Cardiac muscle cell (in vitro differentiated cells and primary cell): Measurements from ENCODE around the gene TMEM132C. TPM values are rescaled to one million over a fixed set of nuclear protein-coding genes. Genes with fewer than 3 reads are reported as not detected.

Experiments
- DNase-seq, 2 donors: peaks; one replicate each; pipeline versions ENCODE4 v3.0.0 to v3.0.0-alpha.2; 2010 to 2017; ENCODE audit warnings: low read depth in 1 of 2, low spot score in 1 of 2
- H3K27ac ChIP-seq: fragments of 200-600 bp; sonication (generic); 2 replicates; pipeline ENCODE4 v1.5.1; 2016
- H3K27me3 ChIP-seq: fragments of 200-600 bp; sonication (generic); 2 replicates; pipeline ENCODE4 v1.6.0; 2016; ENCODE audit warnings: control low read depth
- H3K36me3 ChIP-seq: fragments of 200-600 bp; sonication (generic); 2 replicates; pipeline ENCODE4 v1.5.1; 2016; ENCODE audit warnings: control low read depth
- H3K4me1 ChIP-seq: fragments of 200-600 bp; sonication (generic); 2 replicates; pipeline ENCODE4 v1.8.1; 2017; ENCODE audit warnings: low read depth, mild to moderate bottlenecking, mixed run types
- H3K4me3 ChIP-seq: fragments of 200-600 bp; sonication (generic); 2 replicates; pipeline ENCODE4 v1.5.1; 2016; ENCODE audit warnings: mild to moderate bottlenecking
- H3K9me3 ChIP-seq: fragments of 200-600 bp; sonication (generic); 2 replicates; pipeline ENCODE4 v1.5.1; 2017; ENCODE audit warnings: low read depth, mild to moderate bottlenecking, control low read depth
- polyA plus RNA-seq: library from polyadenylated mRNA; unstranded; fragments of >200 nt; fragmentation: Nextera tagmentation; extraction: Ambion mirVana; gene quantifications from 2 replicates; pipeline ENCODE4 v1.2.1, GENCODE V29; 2016
- total RNA-seq: library from RNA; depleted of rRNA; stranded (reverse); fragments of >200 nt; gene quantifications from 2 replicates; pipeline ENCODE4 v1.2.3, GENCODE V29; 2016
- TF ChIP-seq, protein P1 (sequence below): IDR thresholded peaks from 2 replicates; pipeline ENCODE4 v1.5.1; 2012; ENCODE audit warnings: low read depth, mild to moderate bottlenecking, low read length

The TMEM132C gene
- total and polyA plus RNA-seq, 2 experiments from 2014 or later: 1.8 to 2.5 TPM

DNA sequence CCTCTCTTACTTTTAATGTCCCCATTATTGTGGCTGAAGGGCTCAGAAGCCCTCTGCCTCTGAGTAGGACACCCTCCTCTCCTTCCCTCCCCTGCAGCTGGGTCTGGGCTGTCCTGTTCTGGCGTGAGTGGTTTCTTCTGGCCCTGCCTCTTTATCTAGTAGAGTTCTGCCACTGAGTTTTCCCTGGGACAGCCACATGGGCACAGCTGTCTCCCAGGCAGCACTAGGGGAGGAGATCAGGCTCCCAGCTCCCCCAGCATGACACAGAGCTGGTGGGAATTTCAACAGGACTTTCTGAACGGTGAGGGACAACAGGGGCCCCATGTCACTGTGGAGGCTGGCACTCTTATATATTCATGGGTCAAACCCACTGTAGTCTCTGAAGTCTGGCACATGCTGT, 21.4 kb downstream of the TMEM132C start:
- Histone ChIP-seq H3K4me3 (no peak overlapping the region), H3K9me3 (no peaks in the 10 kb centered on the region)

DNA sequence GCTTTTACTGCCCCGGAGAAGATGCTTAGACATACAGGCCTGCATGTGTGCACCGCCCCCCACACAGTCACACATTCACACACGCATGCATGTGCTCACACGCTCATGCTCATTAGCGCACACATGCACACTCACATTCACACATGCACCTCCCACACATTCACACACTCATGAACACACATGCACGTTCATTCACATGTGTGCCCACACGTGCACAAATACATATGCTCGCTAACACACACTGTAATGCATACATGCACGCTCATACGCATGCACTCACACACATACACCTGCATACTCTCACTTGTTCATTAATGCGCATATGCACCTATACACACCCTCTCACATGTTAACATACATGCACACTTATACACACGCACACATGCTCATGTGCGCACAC, 21.9 kb downstream of the TMEM132C start:
- DNase-seq: no peak
- Histone ChIP-seq H3K27me3 (peaks cover 15% of the 10 kb centered on the region), H3K9me3 (no peaks in the 10 kb centered on the region), H3K4me3 (no peak overlapping the region), H3K4me1 (no peaks in the 10 kb centered on the region), H3K36me3 (no peaks in the 10 kb centered on the region), H3K27ac (no peak overlapping the region)
- TF ChIP-seq, protein P1, sequence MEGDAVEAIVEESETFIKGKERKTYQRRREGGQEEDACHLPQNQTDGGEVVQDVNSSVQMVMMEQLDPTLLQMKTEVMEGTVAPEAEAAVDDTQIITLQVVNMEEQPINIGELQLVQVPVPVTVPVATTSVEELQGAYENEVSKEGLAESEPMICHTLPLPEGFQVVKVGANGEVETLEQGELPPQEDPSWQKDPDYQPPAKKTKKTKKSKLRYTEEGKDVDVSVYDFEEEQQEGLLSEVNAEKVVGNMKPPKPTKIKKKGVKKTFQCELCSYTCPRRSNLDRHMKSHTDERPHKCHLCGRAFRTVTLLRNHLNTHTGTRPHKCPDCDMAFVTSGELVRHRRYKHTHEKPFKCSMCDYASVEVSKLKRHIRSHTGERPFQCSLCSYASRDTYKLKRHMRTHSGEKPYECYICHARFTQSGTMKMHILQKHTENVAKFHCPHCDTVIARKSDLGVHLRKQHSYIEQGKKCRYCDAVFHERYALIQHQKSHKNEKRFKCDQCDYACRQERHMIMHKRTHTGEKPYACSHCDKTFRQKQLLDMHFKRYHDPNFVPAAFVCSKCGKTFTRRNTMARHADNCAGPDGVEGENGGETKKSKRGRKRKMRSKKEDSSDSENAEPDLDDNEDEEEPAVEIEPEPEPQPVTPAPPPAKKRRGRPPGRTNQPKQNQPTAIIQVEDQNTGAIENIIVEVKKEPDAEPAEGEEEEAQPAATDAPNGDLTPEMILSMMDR: no peak

More for the DNA sequence above, 21.4 kb downstream of the TMEM132C start:
- no peaks in the 10 kb centered on the region for H3K4me1 ChIP-seq
- H3K27me3 ChIP-seq: peaks cover 15% of the 10 kb centered on the region
- TF ChIP-seq, protein P1: no peak
- H3K36me3 ChIP-seq: no peaks in the 10 kb centered on the region
- no peak for DNase-seq
- H3K27ac ChIP-seq: no peak overlapping the region

DNA sequence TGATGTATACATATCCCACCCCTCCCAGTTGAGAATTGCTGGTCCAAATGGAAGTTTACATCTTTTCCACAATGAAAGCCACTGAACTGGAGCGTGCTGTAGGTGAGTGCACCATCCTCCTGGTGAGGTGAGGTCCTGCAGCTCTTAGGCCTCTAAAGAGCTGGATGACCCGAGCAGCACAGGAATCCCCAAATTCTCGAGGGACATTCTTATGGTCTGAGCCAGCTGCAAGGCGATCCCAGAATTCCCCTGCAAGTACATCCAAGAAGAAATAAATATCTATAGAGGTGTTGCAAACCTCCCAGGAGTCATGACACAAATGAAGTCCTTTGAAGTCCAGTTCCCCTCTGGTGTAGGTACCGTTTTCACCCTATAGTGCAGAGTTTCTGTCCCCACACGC, 24.0 kb downstream of the TMEM132C start:
- peaks cover 15% of the 10 kb centered on the region for H3K27me3 ChIP-seq
- no peak overlapping the region for H3K4me3 ChIP-seq
- no peak overlapping the region for H3K27ac ChIP-seq
- TF ChIP-seq, protein P1: no peak
- DNase-seq: no peak
- no peaks in the 10 kb centered on the region for H3K36me3 ChIP-seq
- no peaks in the 10 kb centered on the region for H3K4me1 ChIP-seq
- H3K9me3 ChIP-seq: no peaks in the 10 kb centered on the region

DNA sequence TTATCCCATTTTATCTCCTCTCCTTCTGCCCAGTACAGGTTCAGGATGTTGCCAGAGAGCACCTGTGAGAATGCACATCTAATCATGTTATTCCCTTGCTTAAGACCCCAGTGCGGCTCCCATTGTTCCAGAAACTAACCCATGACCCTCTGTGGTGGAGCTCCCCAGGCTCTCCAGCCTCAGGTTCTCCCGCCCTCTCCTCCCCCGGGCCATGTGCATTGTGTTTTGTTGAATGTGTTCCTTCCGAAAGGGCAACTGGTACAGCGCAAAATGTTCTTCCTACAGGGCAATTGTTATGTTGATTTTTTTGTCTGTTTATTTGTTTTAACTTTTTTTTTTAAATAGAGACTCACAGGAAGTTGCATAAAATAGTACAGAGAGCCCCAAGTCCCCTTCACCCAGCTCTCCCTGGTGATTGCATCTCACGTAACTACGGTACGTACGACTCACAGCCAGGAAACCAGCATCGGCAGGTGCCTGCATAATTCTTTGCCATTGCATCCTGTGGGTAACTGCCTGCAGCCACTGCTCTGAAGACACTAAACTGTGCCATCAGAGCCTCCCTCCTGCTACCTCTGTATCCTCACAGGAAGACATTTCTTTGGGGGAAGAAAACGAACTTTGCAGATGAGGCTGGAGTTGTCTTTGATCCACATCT, 31.2 kb downstream of the TMEM132C start:
- DNase-seq: no peak
- peaks cover 32% of the 10 kb centered on the region for H3K27me3 ChIP-seq

DNA sequence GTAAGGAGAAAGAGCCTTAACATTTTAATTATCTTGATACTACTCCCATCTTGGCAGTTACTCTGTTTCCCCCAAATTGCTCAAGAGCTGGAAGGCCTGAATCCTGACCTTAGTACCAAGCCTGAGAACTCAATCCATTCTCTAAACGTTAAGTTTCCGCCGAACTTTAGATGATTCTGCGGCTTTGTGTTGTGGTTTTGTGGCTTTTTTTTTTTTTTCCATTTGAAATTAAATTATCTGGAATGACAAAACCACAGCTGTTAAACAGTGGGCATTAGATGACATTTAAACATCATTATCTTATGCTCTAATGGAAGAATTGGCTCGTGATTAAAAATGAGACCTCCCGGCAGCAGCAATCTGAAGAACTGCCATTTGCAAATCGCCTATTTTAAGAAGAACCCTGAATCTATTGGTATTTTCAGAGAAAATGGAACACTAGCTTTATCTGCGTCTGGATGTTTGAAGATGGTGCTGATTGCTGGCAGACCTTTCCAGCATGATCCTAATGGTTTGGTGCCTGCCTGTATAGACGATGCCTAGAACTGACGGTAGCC, 38.4 kb downstream of the TMEM132C start:
- TF ChIP-seq, protein P1: no peak
- no peaks in the 10 kb centered on the region for H3K9me3 ChIP-seq

More for the DNA sequence above, 31.2 kb downstream of the TMEM132C start:
- Histone ChIP-seq H3K27ac (no peak overlapping the region), H3K36me3 (no peaks in the 10 kb centered on the region), H3K4me1 (no peaks in the 10 kb centered on the region), H3K4me3 (no peak overlapping the region), H3K9me3 (no peaks in the 10 kb centered on the region)
- TF ChIP-seq, protein P1: no peak

More for the DNA sequence above, 38.4 kb downstream of the TMEM132C start:
- H3K4me3 ChIP-seq: no peak overlapping the region
- no peak overlapping the region for H3K27ac ChIP-seq
- DNase-seq: no peak
- no peaks in the 10 kb centered on the region for H3K4me1 ChIP-seq
- no peaks in the 10 kb centered on the region for H3K36me3 ChIP-seq
- H3K27me3 ChIP-seq: no peaks in the 10 kb centered on the region
